Stimulated activated CD8-positive, alpha-beta memory T cell treated with anti-CD3 and anti-CD28 coated beads, Interleukin-4, amount 100 ng/mL, for 48 hours (primary cell): ENCODE results near the gene VPS51.

Source experiments
- DNase-seq: peaks from one replicate; pipeline ENCODE4 v3.0.0-alpha.2; 2020

The VPS51 gene

DNA sequence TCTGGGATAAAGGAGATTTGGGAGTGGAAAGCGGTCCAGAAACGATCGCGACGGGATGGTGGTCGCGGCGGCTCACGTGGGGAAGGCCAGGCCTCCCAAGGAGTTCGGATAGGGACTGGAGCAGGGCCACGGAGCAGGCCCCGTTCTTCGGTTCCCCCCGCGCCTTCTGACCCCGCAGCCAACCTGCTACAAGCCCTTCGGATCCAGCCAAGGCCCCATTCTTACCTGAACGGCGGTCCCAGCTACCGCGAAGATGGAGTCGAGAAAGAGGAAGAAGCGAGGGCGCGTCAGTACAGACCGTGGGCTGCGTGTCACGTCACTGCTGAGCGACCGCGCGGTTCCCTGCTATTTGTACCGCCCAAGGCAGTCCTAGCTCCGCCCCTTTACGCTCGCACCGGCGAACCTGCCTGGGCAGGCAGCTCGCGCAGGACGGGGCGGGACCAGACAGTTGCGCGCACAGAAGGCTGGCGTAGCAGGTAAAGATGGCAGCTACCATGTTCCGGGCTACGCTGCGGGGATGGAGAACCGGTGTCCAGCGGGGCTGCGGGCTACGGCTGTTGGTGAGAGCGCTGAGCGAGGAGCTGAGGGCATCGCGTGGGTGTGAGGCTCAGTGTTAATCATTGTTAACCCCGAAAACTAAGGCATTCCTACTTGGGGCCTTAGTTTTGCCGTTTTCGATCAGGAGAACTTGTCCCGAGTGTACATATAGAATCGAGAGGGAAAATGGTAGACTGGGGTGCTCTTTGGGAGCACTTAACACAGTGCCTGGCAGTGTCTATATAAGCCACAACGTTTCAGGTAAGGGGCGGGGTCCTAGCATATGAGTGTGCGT lies 26.1 kb downstream of the VPS51 start, which contains the start of the genes FAU and MRPL49:
Gene FAU (minus strand): TSS at position 270 of the 832 bp plus-strand sequence. CDS start 321 bp downstream, outside the sequence.
Gene MRPL49 (plus strand): TSS at position 457 of the 832 bp plus-strand sequence. CDS start 26 bp downstream, at position 483.
- peak; percentile 99 for DNase-seq

GRCh38 chr11:65124480-65125196 lies 28.6 kb downstream of the VPS51 start:
- no peak for DNase-seq

DNA sequence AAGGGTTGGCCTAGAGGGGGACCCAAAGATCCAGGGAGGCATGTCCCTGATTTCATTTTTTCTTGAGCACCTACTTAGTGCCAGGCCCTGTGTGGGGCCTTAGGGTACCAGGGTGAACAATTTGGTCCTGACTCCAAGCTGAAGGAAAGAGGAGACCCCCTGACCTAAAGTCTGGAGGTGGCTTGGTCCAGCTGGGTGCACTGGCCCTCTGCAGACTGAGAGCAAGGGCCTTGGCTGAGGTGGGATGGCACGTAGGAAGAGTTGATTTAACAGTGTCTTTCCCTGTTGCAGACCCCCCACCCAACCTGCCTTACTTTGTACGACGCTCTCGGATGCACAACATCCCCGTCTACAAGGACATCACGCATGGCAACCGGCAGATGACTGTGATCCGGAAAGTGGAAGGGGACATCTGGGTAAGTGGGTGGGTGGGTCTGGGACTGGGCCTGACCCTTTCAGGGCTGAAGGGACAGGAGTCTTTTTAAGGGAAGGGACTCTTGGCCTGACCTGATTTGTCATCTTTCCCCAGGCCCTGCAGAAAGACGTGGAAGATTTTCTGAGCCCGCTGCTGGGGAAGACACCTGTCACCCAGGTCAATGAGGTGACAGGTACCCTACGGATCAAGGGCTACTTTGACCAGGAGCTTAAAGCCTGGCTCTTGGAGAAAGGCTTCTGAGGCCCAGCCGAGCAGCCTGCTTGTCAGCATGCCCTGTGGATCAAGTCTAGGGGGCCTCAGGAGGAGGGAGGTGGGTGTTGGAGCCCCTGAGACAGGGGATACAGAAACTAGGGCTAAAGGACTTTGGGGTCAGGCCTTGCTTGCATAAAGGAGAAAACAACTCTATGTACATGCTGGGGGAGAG lies 29.4 kb downstream of the VPS51 start:
- no peak for DNase-seq

DNA sequence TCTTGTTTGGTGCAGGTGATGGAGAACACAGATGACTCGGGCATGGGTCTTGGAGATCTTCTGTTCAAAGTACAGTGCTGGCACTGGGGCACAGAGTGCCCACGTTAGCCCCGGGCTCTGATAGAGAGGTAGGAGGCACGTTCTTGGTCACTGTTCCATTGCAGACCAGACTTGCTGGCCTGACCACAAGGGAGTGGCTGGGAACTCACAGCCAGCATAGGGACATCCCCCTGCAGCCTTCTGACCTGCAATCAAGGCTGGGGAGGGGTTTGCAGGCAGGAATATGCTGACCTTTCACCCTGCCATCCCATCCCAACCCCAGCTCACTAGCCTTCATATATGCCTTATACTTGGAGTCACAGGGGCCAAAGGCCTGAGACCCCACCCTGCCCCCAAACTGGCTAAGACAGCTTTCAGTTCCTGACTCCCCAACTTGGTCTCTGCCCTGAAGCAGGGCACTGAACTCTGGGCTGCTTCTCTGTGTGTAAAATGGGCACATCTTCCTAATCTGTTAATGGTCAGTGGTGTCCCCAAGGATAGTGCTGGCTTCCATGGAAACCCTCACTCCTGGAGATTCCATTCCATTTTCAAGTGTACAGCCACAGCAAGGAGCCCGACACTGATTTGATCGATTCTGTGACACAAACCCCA lies 30.7 kb downstream of the VPS51 start:
- DNase-seq: no peak

- no peak for DNase-seq
Measured at GRCh38 chr11:65127473-65128181, 31.6 kb downstream of the VPS51 start.

GRCh38 chr11:65128182-65129145 lies 32.5 kb downstream of the VPS51 start:
- DNase-seq: no peak

DNA sequence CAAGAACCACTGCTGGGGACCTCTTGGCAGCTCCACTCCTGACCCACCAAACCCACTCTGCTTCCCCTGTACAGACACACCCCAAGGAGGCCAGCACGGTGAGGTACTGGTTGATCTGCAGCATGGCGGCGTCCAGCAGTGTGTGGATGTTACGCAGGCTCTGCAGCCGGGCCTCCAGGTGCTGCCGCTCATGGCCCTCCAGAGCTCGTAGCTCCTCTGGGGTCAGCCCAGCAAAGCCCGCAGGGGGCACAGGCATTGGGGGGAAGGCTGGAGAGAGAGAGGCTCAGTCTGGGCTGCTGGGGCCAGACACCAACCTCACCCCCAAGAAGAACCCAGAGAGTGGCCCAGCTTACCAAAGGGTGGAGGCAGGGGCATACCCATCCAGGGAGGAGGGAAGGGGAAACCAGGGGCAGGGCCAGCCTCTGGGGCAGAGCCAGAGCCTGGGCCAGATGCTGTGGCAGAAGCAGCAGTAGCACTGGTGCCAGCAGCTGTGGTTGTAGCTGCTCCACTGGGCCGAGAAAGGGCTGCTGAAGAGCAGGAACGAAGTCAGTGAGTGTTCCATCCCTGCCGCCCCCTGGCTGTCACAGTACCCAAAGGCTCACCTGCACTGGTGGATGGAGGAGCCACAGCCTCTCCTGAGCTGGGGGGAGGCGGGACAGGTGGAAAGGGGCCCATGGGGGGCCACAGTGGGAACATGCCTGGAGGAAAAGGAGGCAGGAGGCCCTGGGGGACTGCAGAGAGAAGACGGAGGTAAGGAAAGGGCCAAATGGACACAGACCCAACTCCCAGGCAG lies 33.8 kb downstream of the VPS51 start:
- no peak for DNase-seq

DNA sequence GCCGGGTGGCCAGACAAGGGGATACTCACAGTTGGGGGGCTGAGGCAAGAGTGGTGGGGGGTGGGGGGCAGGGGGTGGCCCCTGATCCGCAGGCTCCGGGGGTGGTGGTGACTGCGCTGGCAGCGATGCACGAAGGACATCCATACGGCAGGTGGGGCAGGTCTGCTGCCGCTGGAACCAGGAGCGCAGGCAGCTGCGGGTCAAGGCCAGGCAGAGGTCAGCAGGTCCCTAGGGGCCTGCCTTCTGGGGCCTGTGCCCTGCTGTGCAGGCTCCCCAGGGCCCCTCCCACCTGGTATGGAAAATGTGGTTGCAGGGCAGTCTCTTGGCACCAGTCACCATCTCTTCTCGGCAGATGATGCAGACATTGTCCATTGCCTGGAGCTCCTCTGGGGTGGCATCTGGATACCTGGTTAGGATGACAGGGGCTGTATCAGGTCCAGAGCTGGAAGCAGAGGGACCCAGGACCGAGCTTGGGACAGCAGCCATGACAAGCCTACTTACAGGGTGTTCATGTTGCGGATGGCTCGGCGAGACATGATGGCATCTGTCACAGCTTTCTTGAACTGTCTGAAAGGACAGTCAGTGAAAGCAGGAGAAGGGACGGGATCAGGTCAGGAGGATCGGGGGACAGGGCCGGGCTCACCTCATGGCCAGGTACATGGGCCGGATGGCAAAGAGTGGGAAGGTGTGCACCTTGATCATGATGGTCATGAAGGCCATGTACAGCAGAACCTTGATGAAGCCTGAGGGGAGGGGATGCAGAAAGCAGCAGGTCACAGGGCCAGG lies 34.8 kb downstream of the VPS51 start:
- DNase-seq: no peak

GRCh38 chr11:65131417-65131776 lies 35.4 kb downstream of the VPS51 start:
- DNase-seq: no peak

- no peak for DNase-seq
Measured at GRCh38 chr11:65131895-65132237, 35.9 kb downstream of the VPS51 start.

DNA sequence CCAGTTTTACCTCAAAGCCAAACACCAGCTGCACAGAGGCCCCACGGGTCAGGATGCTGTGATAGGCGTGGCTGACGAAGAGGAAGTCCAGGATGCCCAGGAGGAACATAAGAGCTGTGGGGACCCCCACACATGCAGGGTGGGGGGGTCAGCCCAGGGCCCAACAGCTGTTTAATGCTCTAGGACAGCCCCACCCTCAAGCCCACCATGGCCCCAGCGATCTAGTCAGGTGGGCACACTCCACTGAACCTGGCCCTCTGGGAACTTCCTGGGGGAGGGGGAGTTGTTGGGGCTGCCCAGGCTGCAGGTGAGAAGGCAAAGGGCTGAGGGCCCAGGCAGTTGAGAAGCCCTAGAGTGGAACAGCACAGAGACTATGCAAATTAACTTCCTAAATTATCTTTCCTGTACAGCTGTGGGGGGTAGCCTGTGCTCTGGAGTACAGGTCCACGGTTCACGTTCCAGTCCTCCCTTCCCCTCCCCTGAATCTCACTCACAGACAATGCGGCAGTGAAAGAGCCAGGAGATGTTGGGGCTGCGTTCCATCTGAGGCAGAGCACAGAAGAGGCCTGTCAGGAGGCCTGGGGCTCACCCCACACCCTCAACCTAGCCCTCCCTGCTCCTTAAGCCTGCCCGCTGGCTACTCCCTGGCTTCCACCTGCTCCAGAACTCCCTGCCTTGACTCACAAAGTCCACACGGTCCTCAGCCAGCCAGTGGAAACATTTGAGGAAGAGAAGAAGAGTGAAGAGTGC lies 36.4 kb downstream of the VPS51 start:
- no peak for DNase-seq

- peak; percentile 81 for DNase-seq
Measured at GRCh38 chr11:65132988-65133700, 37.1 kb downstream of the VPS51 start.

DNA sequence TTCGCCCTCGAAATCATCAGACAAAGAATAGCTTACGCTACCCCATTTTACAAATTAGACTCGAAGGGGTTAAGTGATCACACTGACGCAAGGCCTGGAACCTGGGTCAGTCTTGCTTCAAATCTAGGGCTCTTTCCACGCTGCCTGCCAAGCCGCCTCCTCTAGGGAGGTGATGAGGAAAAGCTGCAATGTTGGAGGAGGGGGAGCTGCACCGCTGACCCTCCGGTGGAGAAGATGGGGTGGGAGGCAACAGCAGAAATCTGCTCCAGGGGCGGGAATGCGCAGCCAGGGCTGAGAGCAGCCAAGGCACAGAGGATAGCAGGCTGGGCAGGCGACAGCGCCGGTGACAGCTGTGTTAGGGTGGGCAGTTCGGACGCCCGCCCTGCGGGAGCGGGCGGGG lies 37.7 kb downstream of the VPS51 start:
- DNase-seq: peak; percentile 31

- DNase-seq: peak; percentile 94
Measured at GRCh38 chr11:65134240-65134951, 38.4 kb downstream of the VPS51 start, which contains the start of gene SYVN1. Gene SYVN1, minus strand, starts transcription at chr11:65134519. Its CDS starts 918 bp downstream, at chr11:65133601.

DNA sequence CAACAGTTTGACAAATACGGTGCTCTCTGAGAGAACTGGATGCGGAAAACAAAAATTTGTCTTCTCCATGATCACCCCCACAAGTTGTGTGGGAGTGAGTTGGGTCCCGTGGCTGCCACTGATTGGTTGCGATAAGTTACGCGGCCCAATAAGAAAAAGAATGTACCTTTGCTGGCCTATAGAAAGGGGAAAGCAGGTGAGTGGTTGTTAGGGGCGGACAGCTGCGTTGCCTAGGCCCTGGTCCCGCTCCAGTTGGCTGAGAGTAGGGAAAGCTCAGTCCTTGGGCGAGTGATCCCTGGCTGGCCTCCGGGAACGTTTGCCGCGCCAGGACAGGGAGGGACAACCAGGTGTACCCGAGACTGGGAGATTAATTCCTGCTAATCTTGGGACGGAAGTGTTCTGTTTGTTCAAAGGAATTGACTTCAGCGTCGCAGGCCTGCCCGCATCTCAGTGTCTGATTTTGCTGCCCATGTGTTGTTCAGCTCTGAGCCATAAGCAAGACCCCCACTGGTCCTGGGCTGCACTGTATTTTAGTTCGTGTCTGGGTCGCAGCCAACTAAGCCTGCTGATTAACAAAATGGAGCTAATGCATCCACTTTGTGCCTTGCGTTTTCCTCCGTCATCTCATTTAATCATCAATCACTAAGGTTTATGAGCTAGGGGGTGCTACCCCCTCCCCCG lies 39.1 kb downstream of the VPS51 start:
- peak; percentile 83 for DNase-seq

- DNase-seq: no peak
Measured at GRCh38 chr11:65135633-65136145, 39.7 kb downstream of the VPS51 start.
